ENCODE results near the gene AURKAIP1. TPM values are rescaled to one million over a fixed set of nuclear protein-coding genes. Genes with fewer than 3 reads are reported as not detected.
A peak's percentile ranks its signal among the peaks of the same experiment; 100 is the strongest.

The AURKAIP1 gene
- total and polyA plus RNA-seq, 9 of the 15 experiments (the other 6 are each of a cell fraction or from before 2014, with no cell fraction given): 7.8 to 478 (median 92.0) TPM

GRCh38 chr1:1349256-1350012, 25.6 kb downstream of the AURKAIP1 start, which contains the start of gene DVL1 (continued):
- TF ChIP-seq HMGXB4 (CRISPR knock-in tag; IDR thresholded peaks at IDR 0.05) (peak; percentile 86), POLR2G (IDR thresholded peaks at IDR 0.05; ENCODE audit: low read depth, low read length) (peak; percentile 85), GTF2F1 (IDR thresholded peaks at IDR 0.05; ENCODE audit: low read depth, low read length) (no peak), HMGN3 (IDR thresholded peaks at IDR 0.05; ENCODE audit: borderline replicate concordance, extremely low read depth, insufficient read length, low read depth, low read length) (no peak), SIRT6 (IDR thresholded peaks at IDR 0.05; ENCODE audit: low read depth, low read length) (no peak), STAT5A (IDR thresholded peaks at IDR 0.05; ENCODE audit: borderline replicate concordance, low read length) (no peak), STAG1 (CRISPR knock-in tag; IDR thresholded peaks at IDR 0.05; ENCODE audit: borderline replicate concordance) (0 out of 2 replicates have a peak, but pooled peaks have one; percentile 34), ZBTB40 (IDR thresholded peaks at IDR 0.05) (peak; percentile 16; the same call in 1 of the 2 replicates), ZBTB40 (CRISPR knock-in tag; IDR thresholded peaks at IDR 0.05) (no peak), ZNF197 (CRISPR knock-in tag; IDR thresholded peaks at IDR 0.05; ENCODE audit: low read depth) (peak; percentile 80; the same call in 1 of the 2 replicates), CC2D1A (IDR thresholded peaks at IDR 0.05) (no peak), ZNF589 (CRISPR knock-in tag; IDR thresholded peaks at IDR 0.05; ENCODE audit: low read depth) (peak; percentile 30; the same call in 1 of the 2 replicates), HNRNPK (IDR thresholded peaks at IDR 0.05; ENCODE audit: low read depth, low read length, poor library complexity, severe bottlenecking) (no peak), HNRNPH1 (optimal IDR thresholded peaks at IDR 0.05; ENCODE audit: low read depth, low read length) (no peak), MLLT1 (IDR thresholded peaks at IDR 0.05) (no peak)

Measured in K562 (cell line).